HepG2 (cell line): ENCODE measurements around the gene FBXW2. TPM values are rescaled to one million over a fixed set of nuclear protein-coding genes. Genes with fewer than 3 reads are reported as not detected.

Experiments used
- ATF5 ChIP-seq: sonication (generic); formaldehyde crosslinking; IDR thresholded peaks from 2 replicates; pipeline ENCODE4 v1.4.0; 2020; ENCODE audit warnings: mild to moderate bottlenecking, low read depth, missing genetic modification reagents
- CENPT ChIP-seq: sonication (generic); formaldehyde crosslinking; IDR thresholded peaks from 2 replicates; pipeline ENCODE4 v1.8.0; 2022; ENCODE audit warnings: low read depth, mild to moderate bottlenecking, moderate library complexity, missing genetic modification reagents
- DMAP1 ChIP-seq: IDR thresholded peaks from 2 replicates; pipeline ENCODE4 v1.6.1; 2016
- DNMT3B ChIP-seq: conservative IDR thresholded peaks from 2 replicates; pipeline ENCODE4 v1.6.1; 2016; ENCODE audit warnings: missing biosample characterization, control low read depth
- ETS1 ChIP-seq: sonication (generic); formaldehyde crosslinking; IDR thresholded peaks from 2 replicates; pipeline ENCODE4 v1.4.0; 2020; ENCODE audit warnings: missing genetic modification reagents
- FOXP4 ChIP-seq: sonication (generic); formaldehyde crosslinking; IDR thresholded peaks from 2 replicates; pipeline ENCODE4 v1.4.0; 2020; ENCODE audit warnings: missing genetic modification reagents
- HNRNPLL ChIP-seq: fragments of 200-400 bp; formaldehyde crosslinking; IDR thresholded peaks from 2 replicates; pipeline ENCODE4 v1.6.1; 2017; ENCODE audit warnings: mild to moderate bottlenecking, low read depth, low read length; ENCODE audit not compliant: poor library complexity, severe bottlenecking
- HOXD1 ChIP-seq: sonication (generic); formaldehyde crosslinking; IDR thresholded peaks from 2 replicates; pipeline ENCODE4 v1.5.0; 2020; ENCODE audit warnings: missing genetic modification reagents
- JUND ChIP-seq: sonication (generic); formaldehyde crosslinking; IDR thresholded peaks from 2 replicates; pipeline ENCODE4 v1.8.0; 2022; ENCODE audit warnings: mild to moderate bottlenecking, missing genetic modification reagents
- MAFG ChIP-seq: sonication (generic); formaldehyde crosslinking; IDR thresholded peaks from 2 replicates; pipeline ENCODE4 v1.5.1; 2020; ENCODE audit warnings: mild to moderate bottlenecking, missing genetic modification reagents
- NR2F2 ChIP-seq: IDR thresholded peaks from 2 replicates; pipeline ENCODE4 v1.6.1; 2012; ENCODE audit warnings: low read depth, inconsistent platforms, borderline replicate concordance
- PRDM4 ChIP-seq: sonication (generic); formaldehyde crosslinking; IDR thresholded peaks from 2 replicates; pipeline ENCODE4 v1.9.0; 2021; ENCODE audit warnings: missing genetic modification reagents, borderline replicate concordance
- PRPF4 ChIP-seq: fragments of 200-400 bp; formaldehyde crosslinking; IDR thresholded peaks from 2 replicates; pipeline ENCODE4 v1.6.1; 2016; ENCODE audit warnings: low read length, low read depth; ENCODE audit not compliant: poor library complexity, severe bottlenecking
- RBM22 ChIP-seq: fragments of 200-400 bp; formaldehyde crosslinking; optimal IDR thresholded peaks from 2 replicates; pipeline ENCODE3; 2017; ENCODE audit warnings: mild to moderate bottlenecking, low read length, moderate library complexity
- SMAD3 ChIP-seq: sonication (generic); formaldehyde crosslinking; IDR thresholded peaks from 2 replicates; pipeline ENCODE4 v1.4.0; 2020; ENCODE audit warnings: missing genetic modification reagents
- TAF15 ChIP-seq: fragments of 200-400 bp; formaldehyde crosslinking; IDR thresholded peaks from one replicate; pipeline ENCODE4 v1.6.1; 2018; ENCODE audit warnings: mild to moderate bottlenecking, low read depth, low read length; ENCODE audit not compliant: poor library complexity, severe bottlenecking
- THAP7 ChIP-seq: sonication (generic); formaldehyde crosslinking; IDR thresholded peaks from 2 replicates; pipeline ENCODE4 v1.8.1; 2023; ENCODE audit warnings: mild to moderate bottlenecking, missing genetic modification reagents
- ZNF121 ChIP-seq: sonication (generic); formaldehyde crosslinking; IDR thresholded peaks from 2 replicates; pipeline ENCODE4 v1.5.0; 2020; ENCODE audit warnings: mild to moderate bottlenecking, missing genetic modification reagents
- ZNF124 ChIP-seq: sonication (generic); formaldehyde crosslinking; IDR thresholded peaks from 2 replicates; pipeline ENCODE4 v1.4.0; 2020; ENCODE audit warnings: missing genetic modification reagents
- ZNF224 ChIP-seq: sonication (generic); formaldehyde crosslinking; IDR thresholded peaks from 2 replicates; pipeline ENCODE4 v1.5.0; 2020; ENCODE audit warnings: mild to moderate bottlenecking, missing genetic modification reagents
- ZNF225 ChIP-seq: sonication (generic); formaldehyde crosslinking; IDR thresholded peaks from 2 replicates; pipeline ENCODE4 v1.4.0; 2020; ENCODE audit warnings: mild to moderate bottlenecking, missing genetic modification reagents
- ZNF3 ChIP-seq: IDR thresholded peaks from 2 replicates; pipeline ENCODE4 v1.7.0; 2017; ENCODE audit warnings: inconsistent platforms
- ZNF33B ChIP-seq: sonication (generic); formaldehyde crosslinking; IDR thresholded peaks from 2 replicates; pipeline ENCODE4 v1.5.1; 2020; ENCODE audit warnings: mild to moderate bottlenecking, missing genetic modification reagents
- ZNF891 ChIP-seq: sonication (generic); formaldehyde crosslinking; IDR thresholded peaks from 2 replicates; pipeline ENCODE4 v1.5.0; 2020; ENCODE audit warnings: mild to moderate bottlenecking, missing genetic modification reagents
- polyA plus RNA-seq, 8 experiments: library from polyadenylated mRNA; depleted of rRNA in 3 of 8; stranded (reverse) in 7 of 8; unstranded in 1 of 8; fragments of >200 nt; fragmentation: Illumina TruSeq in 4 of 8; extraction: Trizol in 4 of 8; gene quantifications; 2 replicates each; pipeline versions ENCODE4 v1.2.1 to v1.2.3, GENCODE V29; 2011 to 2016; ENCODE audit warnings: low read depth in 4 of 8, missing spikeins in 1 of 8, mixed read lengths in 1 of 8; ENCODE audit not compliant: insufficient read depth in 1 of 8
- total RNA-seq, 5 experiments: library from RNA; depleted of rRNA; stranded (reverse); fragments of >200 nt; fragmentation: Illumina TruSeq; extraction: Trizol; gene quantifications; 2 replicates each; pipeline ENCODE4 v1.2.3, GENCODE V29; 2016; ENCODE audit warnings: low read depth in 1 of 5

The FBXW2 gene
- total and polyA plus RNA-seq, 2 of the 13 experiments (the other 11 are each of a cell fraction or from before 2014, with no cell fraction given), result 35.4 to 43.1 TPM

- no peak for TF ChIP-seq ETS1
- TF ChIP-seq CENPT (CRISPR knock-in tag), result no peak
- no peak for TF ChIP-seq HOXD1
- no peak for TF ChIP-seq ZNF121 (CRISPR knock-in tag)
- no peak for TF ChIP-seq ZNF3 (CRISPR knock-in tag)
- TF ChIP-seq SMAD3 (CRISPR knock-in tag), result peak; percentile 82
- no peak for TF ChIP-seq PRPF4
- TF ChIP-seq ZNF224 (CRISPR knock-in tag), result no peak; the same call in 1 of the 2 replicates
- TF ChIP-seq MAFG (CRISPR knock-in tag), result no peak
- TF ChIP-seq RBM22, result no peak
- no peak for TF ChIP-seq NR2F2
- TF ChIP-seq ATF5 (CRISPR knock-in tag), result no peak
- TF ChIP-seq ZNF891 (CRISPR knock-in tag), result peak; percentile 89; the same call in 1 of the 2 replicates
- peak; percentile 82 for TF ChIP-seq ZNF33B (CRISPR knock-in tag)
- peak; percentile 59; the same call in 1 of the 2 replicates for TF ChIP-seq FOXP4 (CRISPR knock-in tag)
- peak; percentile 95 for TF ChIP-seq HNRNPLL
- peak; percentile 75 for TF ChIP-seq TAF15
- no peak for TF ChIP-seq JUND (CRISPR knock-in tag)
- peak; percentile 96 for TF ChIP-seq DMAP1 (CRISPR knock-in tag)
- TF ChIP-seq ZNF124, result peak; percentile 74
- TF ChIP-seq ZNF225 (CRISPR knock-in tag), result no peak
- no peak; the same call in 1 of the 2 replicates for TF ChIP-seq DNMT3B (CRISPR knock-in tag)
- peak; percentile 86 for TF ChIP-seq THAP7 (CRISPR knock-in tag)
- TF ChIP-seq PRDM4, result no peak; the same call in 1 of the 2 replicates
Observed at GRCh38 chr9:120792898-120793765, at the start of gene FBXW2 (continued).
